ENCODE measurements around the gene RAB33A. TPM values are rescaled to one million over a fixed set of nuclear protein-coding genes. Genes with fewer than 3 reads are reported as not detected.

Gene RAB33A
- total and polyA plus RNA-seq, 5 experiments from 2014 or later, result 10.6 to 21.1 (median 14.5) TPM

- Mint-ChIP-seq H3K9me3 (peaks cover 0 to 2% (median 0%) of the 10 kb centered on the region in 9 donors), H3K27me3 (no peaks in the 10 kb centered on the region), H3K4me3 (peak overlapping the region; percentile 87 to 96 (median 90)), H3K36me3 (peaks cover 0 to 6% (median 0%) of the 10 kb centered on the region in 3 donors), H3K27ac (peak overlapping the region; percentile 85 to 95 (median 91)), H3K4me1 (peaks cover 10 to 56% (median 55%) of the 10 kb centered on the region in 4 donors)
- DNase-seq (no peak), ATAC-seq (no peak)
- POLR2A ChIA-PET, result interaction anchor here (1.2 to 1.4 kb wide), 2 partner anchors 9 to 38 kb away, joined by 3 to 6 read pairs; partner anchors contain the start of gene AIFM1
Measured at GRCh38 chrX:130174045-130174704, 2.4 kb downstream of the RAB33A start.

GRCh38 chrX:130174937-130175336 is 3.2 kb downstream of the RAB33A start:
- Mint-ChIP-seq H3K9me3 (peaks cover 0 to 2% (median 0%) of the 10 kb centered on the region in 9 donors), H3K4me3 (peak overlapping the region in 8 of 10 donors; percentile 22 to 88 (median 44)), H3K27me3 (no peaks in the 10 kb centered on the region), H3K27ac (peak overlapping the region in 9 of 10 donors; percentile 45 to 94 (median 80)), H3K4me1 (peaks cover 14 to 64% (median 63%) of the 10 kb centered on the region in 4 donors), H3K36me3 (peaks cover 0 to 12% (median 0%) of the 10 kb centered on the region in 3 donors)
- no peak for DNase-seq
- POLR2A ChIA-PET, result no interaction called here
- ATAC-seq, result no peak

GRCh38 chrX:130176354-130176776 is 4.6 kb downstream of the RAB33A start:
- no peak for DNase-seq
- H3K36me3 Mint-ChIP-seq, result peaks cover 0 to 13% (median 0%) of the 10 kb centered on the region in 3 donors
- H3K4me3 Mint-ChIP-seq, result peak overlapping the region in 8 of 10 donors; percentile 11 to 77 (median 56)
- H3K27ac Mint-ChIP-seq, result peak overlapping the region; percentile 42 to 91 (median 80)
- ATAC-seq, result no peak
- H3K27me3 Mint-ChIP-seq, result no peaks in the 10 kb centered on the region
- peaks cover 15 to 64% (median 60%) of the 10 kb centered on the region in 4 donors for H3K4me1 Mint-ChIP-seq
- POLR2A ChIA-PET, result interaction anchor here (0.6 kb wide), 1 partner anchor 212 kb away, joined by 5 read pairs; no protein-coding TSS in a partner anchor
- peaks cover 0 to 2% (median 0%) of the 10 kb centered on the region in 9 donors for H3K9me3 Mint-ChIP-seq

- Mint-ChIP-seq H3K27ac (peak overlapping the region; percentile 10 to 94 (median 86)), H3K4me3 (peak overlapping the region in 3 of 10 donors; percentile 57 to 77 (median 64)), H3K9me3 (peaks cover 0 to 2% (median 0%) of the 10 kb centered on the region in 9 donors), H3K27me3 (no peaks in the 10 kb centered on the region), H3K4me1 (peaks cover 15 to 64% (median 60%) of the 10 kb centered on the region in 4 donors), H3K36me3 (peaks cover 0 to 13% (median 0%) of the 10 kb centered on the region in 3 donors)
- DNase-seq, result no peak
- POLR2A ChIA-PET, result interaction anchor here (0.7 kb wide), 1 partner anchor 12 kb away, joined by 3 read pairs; the partner anchor contains the start of gene AIFM1
- no peak for ATAC-seq
Measured at GRCh38 chrX:130176942-130177341, 5.2 kb downstream of the RAB33A start.

GRCh38 chrX:130179170-130179569 is 7.4 kb downstream of the RAB33A start:
- Mint-ChIP-seq H3K27ac (peak overlapping the region; percentile 87 to 99 (median 94)), H3K4me3 (peak overlapping the region; percentile 36 to 69 (median 60)), H3K4me1 (peaks cover 12 to 74% (median 50%) of the 10 kb centered on the region in 4 donors), H3K36me3 (peaks cover 0 to 13% (median 0%) of the 10 kb centered on the region in 3 donors), H3K9me3 (no peaks in the 10 kb centered on the region), H3K27me3 (no peaks in the 10 kb centered on the region)
- POLR2A ChIA-PET, result interaction anchor here (0.7 kb wide), 1 partner anchor 111 kb away, joined by 5 read pairs; no protein-coding TSS in a partner anchor
- DNase-seq (no peak), ATAC-seq (peak in 1 of 2 donors; percentile 23)

GRCh38 chrX:130179579-130180215 is 7.9 kb downstream of the RAB33A start:
- Mint-ChIP-seq H3K9me3 (no peaks in the 10 kb centered on the region), H3K27me3 (no peaks in the 10 kb centered on the region), H3K27ac (peak overlapping the region; percentile 87 to 99 (median 94)), H3K36me3 (peaks cover 0 to 13% (median 0%) of the 10 kb centered on the region in 3 donors), H3K4me3 (peak overlapping the region; percentile 36 to 69 (median 60)), H3K4me1 (peaks cover 12 to 73% (median 47%) of the 10 kb centered on the region in 4 donors)
- POLR2A ChIA-PET, result no interaction called here
- ATAC-seq (peak; percentile 77 to 91), DNase-seq (peak in 7 of 10 donors; percentile 23 to 64 (median 39))

- POLR2A ChIA-PET, result interaction anchor here (1.7 kb wide), 1 partner anchor 12 kb away, joined by 3 read pairs; the partner anchor contains the start of gene RAB33A
- no peaks in the 10 kb centered on the region for H3K27me3 Mint-ChIP-seq
- peaks cover 0 to 12% (median 0%) of the 10 kb centered on the region in 3 donors for H3K36me3 Mint-ChIP-seq
- peak overlapping the region in 4 of 10 donors; percentile 6 to 60 (median 28) for H3K4me3 Mint-ChIP-seq
- ATAC-seq (no peak), DNase-seq (no peak)
- no peaks in the 10 kb centered on the region for H3K9me3 Mint-ChIP-seq
- peak overlapping the region; percentile 19 to 89 (median 75) for H3K27ac Mint-ChIP-seq
- peaks cover 6 to 50% (median 18%) of the 10 kb centered on the region in 4 donors for H3K4me1 Mint-ChIP-seq
Measured at GRCh38 chrX:130184168-130184567, 12.4 kb downstream of the RAB33A start.

- peaks cover 3 to 43% (median 11%) of the 10 kb centered on the region in 4 donors for H3K4me1 Mint-ChIP-seq
- POLR2A ChIA-PET, result interaction anchor here (0.6 kb wide), 1 partner anchor 17 kb away, joined by 4 read pairs; no protein-coding TSS in a partner anchor
- ATAC-seq, result no peak
- H3K27ac Mint-ChIP-seq, result peak overlapping the region in 9 of 10 donors; percentile 19 to 89 (median 46)
- no peak for DNase-seq
- H3K9me3 Mint-ChIP-seq, result no peaks in the 10 kb centered on the region
- no peaks in the 10 kb centered on the region for H3K27me3 Mint-ChIP-seq
- no peak overlapping the region for H3K4me3 Mint-ChIP-seq
- H3K36me3 Mint-ChIP-seq, result peaks cover 0 to 7% (median 0%) of the 10 kb centered on the region in 3 donors
Measured at GRCh38 chrX:130184857-130185256, 13.1 kb downstream of the RAB33A start.

GRCh38 chrX:130186651-130187050 is 14.9 kb downstream of the RAB33A start:
- ATAC-seq, result no peak
- no peaks in the 10 kb centered on the region for H3K9me3 Mint-ChIP-seq
- no peak for DNase-seq
- H3K27ac Mint-ChIP-seq, result no peak overlapping the region
- peaks cover 0 to 35% (median 8%) of the 10 kb centered on the region in 4 donors for H3K4me1 Mint-ChIP-seq
- H3K27me3 Mint-ChIP-seq, result no peaks in the 10 kb centered on the region
- POLR2A ChIA-PET, result interaction anchor here (1.2 kb wide), 1 partner anchor 104 kb away, joined by 3 read pairs; no protein-coding TSS in a partner anchor
- H3K36me3 Mint-ChIP-seq, result peaks cover 0 to 5% (median 0%) of the 10 kb centered on the region in 3 donors
- no peak overlapping the region for H3K4me3 Mint-ChIP-seq

- no peak overlapping the region for H3K27ac Mint-ChIP-seq
- ATAC-seq (no peak), DNase-seq (no peak)
- no peak overlapping the region for H3K4me3 Mint-ChIP-seq
- H3K4me1 Mint-ChIP-seq, result peaks cover 0 to 9% (median 1%) of the 10 kb centered on the region in 4 donors
- no peaks in the 10 kb centered on the region for H3K9me3 Mint-ChIP-seq
- no peaks in the 10 kb centered on the region for H3K27me3 Mint-ChIP-seq
- no peaks in the 10 kb centered on the region for H3K36me3 Mint-ChIP-seq
- POLR2A ChIA-PET, result interaction anchor here (1.8 to 2.1 kb wide), 2 partner anchors 19 to 25 kb away, joined by 6 to 8 read pairs; partner anchors contain the start of genes AIFM1 and RAB33A
Measured at GRCh38 chrX:130190801-130191200, 19.0 kb downstream of the RAB33A start.

GRCh38 chrX:130196466-130196865 is 24.7 kb downstream of the RAB33A start:
- no peak overlapping the region for H3K27ac Mint-ChIP-seq
- DNase-seq, result no peak
- H3K4me1 Mint-ChIP-seq, result peaks cover 0 to 3% (median 1%) of the 10 kb centered on the region in 4 donors
- no peaks in the 10 kb centered on the region for H3K27me3 Mint-ChIP-seq
- POLR2A ChIA-PET, result interaction anchor here (0.6 kb wide), 1 partner anchor 421 kb away, joined by 3 read pairs; no protein-coding TSS in a partner anchor
- no peak overlapping the region for H3K4me3 Mint-ChIP-seq
- no peaks in the 10 kb centered on the region for H3K9me3 Mint-ChIP-seq
- H3K36me3 Mint-ChIP-seq, result no peaks in the 10 kb centered on the region
- ATAC-seq, result no peak

GRCh38 chrX:130197464-130197863 is 25.7 kb downstream of the RAB33A start:
- H3K36me3 Mint-ChIP-seq, result no peaks in the 10 kb centered on the region
- no peak overlapping the region for H3K27ac Mint-ChIP-seq
- H3K9me3 Mint-ChIP-seq, result no peaks in the 10 kb centered on the region
- no peaks in the 10 kb centered on the region for H3K27me3 Mint-ChIP-seq
- DNase-seq (no peak), ATAC-seq (no peak)
- POLR2A ChIA-PET, result interaction anchor here (0.6 kb wide), 1 partner anchor 676 kb away, joined by 3 read pairs; no protein-coding TSS in a partner anchor
- H3K4me3 Mint-ChIP-seq, result no peak overlapping the region
- H3K4me1 Mint-ChIP-seq, result peaks cover 0 to under 1% (median under 1%) of the 10 kb centered on the region in 4 donors

Data from naive thymus-derived CD8-positive, alpha-beta T cell (primary cell).